ENCODE measurements around the gene STAB2. TPM values are rescaled to one million over a fixed set of nuclear protein-coding genes. Genes with fewer than 3 reads are reported as not detected.

The STAB2 gene
- total RNA-seq, 1 experiment from 2014 or later = not detected

DNA sequence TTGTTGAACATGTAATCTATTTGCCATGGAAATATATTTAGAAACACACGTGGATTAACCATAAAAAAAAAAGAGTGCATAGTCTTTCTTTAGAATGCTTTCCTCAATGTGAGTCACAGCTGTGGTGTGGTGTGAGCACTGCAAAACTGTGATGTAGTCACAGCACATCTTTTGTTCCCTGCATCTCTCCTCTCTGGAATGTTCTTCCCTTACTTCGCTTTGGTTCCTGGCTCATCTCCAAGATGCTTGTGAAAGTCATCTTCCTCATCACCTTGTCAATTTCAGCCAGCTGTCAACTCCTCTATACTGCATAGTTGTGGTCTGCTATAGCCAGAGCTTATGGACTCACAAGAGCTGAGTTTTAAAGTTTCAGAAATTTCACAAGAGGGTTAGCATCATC, 60.2 kb downstream of the STAB2 start:
- Histone ChIP-seq H3K27me3 (ENCODE audit: insufficient read depth, low read length) (no peaks in the 10 kb centered on the region; the same call in 1 of the 2 replicates), H3K36me3 (ENCODE audit: control insufficient read depth in 1 of 2, insufficient read depth in 2 of 2, low read length in 2 of 2) (no peaks in the 10 kb centered on the region), H3K4me2 (ENCODE audit: low read length) (no peak overlapping the region), H3K27ac (ENCODE audit: low read depth, low read length) (no peak overlapping the region), H3K9me2 (ENCODE audit: insufficient read depth) (no peaks in the 10 kb centered on the region), H3K4me1 (ENCODE audit: control insufficient read depth in 1 of 2, insufficient read depth in 2 of 2, low read length in 2 of 2) (no peaks in the 10 kb centered on the region), H3K4me3 (replicated peaks in 1 of 2; ENCODE audit: low read depth in 1 of 2, low read length in 2 of 2) (no peak overlapping the region), H4K20me1 (ENCODE audit: insufficient read depth) (no peaks in the 10 kb centered on the region), H2AFZ (ENCODE audit: low read depth, low read length, poor library complexity, severe bottlenecking) (no peak overlapping the region), H3K9ac (ENCODE audit: low read length) (no peak overlapping the region), H3K9me3 (ENCODE audit: control insufficient read depth in 1 of 2, insufficient read depth in 1 of 2, low read depth in 1 of 2, low read length in 2 of 2) (no peaks in the 10 kb centered on the region), H3K79me2 (ENCODE audit: insufficient read depth, low read length) (no peaks in the 10 kb centered on the region)
- ChIA-PET POLR2A (no interaction called here), CTCF (no interaction called here), RAD21 (ENCODE audit: low non-redundant PET in 1 of 2, low total read pairs in 2 of 2, uncharacterized antibody in 2 of 2, unreplicated experiment in 2 of 2) (no interaction called here)
- BruUV-seq (replicated peaks) = no TSS peak
- intact Hi-C loops (cut with micrococcal nuclease) = no loop called here
- DNase-seq (ENCODE audit: low read depth, low spot score) (no peak), ATAC-seq (no peak)
- TF ChIP-seq, protein P1, sequence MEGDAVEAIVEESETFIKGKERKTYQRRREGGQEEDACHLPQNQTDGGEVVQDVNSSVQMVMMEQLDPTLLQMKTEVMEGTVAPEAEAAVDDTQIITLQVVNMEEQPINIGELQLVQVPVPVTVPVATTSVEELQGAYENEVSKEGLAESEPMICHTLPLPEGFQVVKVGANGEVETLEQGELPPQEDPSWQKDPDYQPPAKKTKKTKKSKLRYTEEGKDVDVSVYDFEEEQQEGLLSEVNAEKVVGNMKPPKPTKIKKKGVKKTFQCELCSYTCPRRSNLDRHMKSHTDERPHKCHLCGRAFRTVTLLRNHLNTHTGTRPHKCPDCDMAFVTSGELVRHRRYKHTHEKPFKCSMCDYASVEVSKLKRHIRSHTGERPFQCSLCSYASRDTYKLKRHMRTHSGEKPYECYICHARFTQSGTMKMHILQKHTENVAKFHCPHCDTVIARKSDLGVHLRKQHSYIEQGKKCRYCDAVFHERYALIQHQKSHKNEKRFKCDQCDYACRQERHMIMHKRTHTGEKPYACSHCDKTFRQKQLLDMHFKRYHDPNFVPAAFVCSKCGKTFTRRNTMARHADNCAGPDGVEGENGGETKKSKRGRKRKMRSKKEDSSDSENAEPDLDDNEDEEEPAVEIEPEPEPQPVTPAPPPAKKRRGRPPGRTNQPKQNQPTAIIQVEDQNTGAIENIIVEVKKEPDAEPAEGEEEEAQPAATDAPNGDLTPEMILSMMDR (IDR thresholded peaks at IDR 0.05 in 2 of 3, conservative IDR thresholded peaks at IDR 0.05 in 1 of 3; ENCODE audit: borderline replicate concordance in 1 of 3, insufficient read depth in 1 of 3, low read depth in 2 of 3, low read length in 2 of 3) = no peak
- TF ChIP-seq ZNF274 (IDR thresholded peaks at IDR 0.05; ENCODE audit: low read depth, low read length) (no peak), FOSL1 (IDR thresholded peaks at IDR 0.05; ENCODE audit: low read depth) (no peak), CEBPB (IDR thresholded peaks at IDR 0.05; ENCODE audit: low read depth) (no peak), CBX3 (IDR thresholded peaks at IDR 0.05; ENCODE audit: low read depth) (no peak)
- TF ChIP-seq, protein P2, sequence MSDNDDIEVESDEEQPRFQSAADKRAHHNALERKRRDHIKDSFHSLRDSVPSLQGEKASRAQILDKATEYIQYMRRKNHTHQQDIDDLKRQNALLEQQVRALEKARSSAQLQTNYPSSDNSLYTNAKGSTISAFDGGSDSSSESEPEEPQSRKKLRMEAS (IDR thresholded peaks at IDR 0.05) = no peak
- TF ChIP-seq, protein P3, sequence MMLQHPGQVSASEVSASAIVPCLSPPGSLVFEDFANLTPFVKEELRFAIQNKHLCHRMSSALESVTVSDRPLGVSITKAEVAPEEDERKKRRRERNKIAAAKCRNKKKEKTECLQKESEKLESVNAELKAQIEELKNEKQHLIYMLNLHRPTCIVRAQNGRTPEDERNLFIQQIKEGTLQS (IDR thresholded peaks at IDR 0.05) = no peak

DNA sequence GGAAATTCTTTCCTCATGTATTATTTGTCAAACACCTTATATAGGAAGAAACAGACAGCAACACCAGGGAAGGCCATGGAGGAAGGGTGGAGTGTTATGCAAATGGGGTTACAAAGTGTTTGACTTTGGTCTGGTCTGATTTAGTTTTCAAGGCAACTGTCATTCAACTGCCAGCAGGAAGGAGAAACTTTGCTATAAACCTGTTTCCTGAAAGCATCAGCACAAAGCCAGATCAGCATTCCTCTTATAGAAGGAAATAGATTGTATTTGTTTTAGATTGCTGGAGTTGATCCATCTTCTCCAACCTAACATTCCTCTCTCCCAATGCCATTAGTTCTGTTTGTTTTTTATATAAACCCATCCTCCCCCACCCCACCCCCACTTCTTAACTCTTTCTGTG, 65.7 kb downstream of the STAB2 start:
- Histone ChIP-seq H3K9me3 (ENCODE audit: control insufficient read depth in 1 of 2, insufficient read depth in 1 of 2, low read depth in 1 of 2, low read length in 2 of 2) (no peaks in the 10 kb centered on the region), H3K36me3 (ENCODE audit: control insufficient read depth in 1 of 2, insufficient read depth in 2 of 2, low read length in 2 of 2) (no peaks in the 10 kb centered on the region), H3K27me3 (ENCODE audit: insufficient read depth, low read length) (peaks cover 6% of the 10 kb centered on the region), H3K4me1 (ENCODE audit: control insufficient read depth in 1 of 2, insufficient read depth in 2 of 2, low read length in 2 of 2) (no peaks in the 10 kb centered on the region), H3K4me2 (ENCODE audit: low read length) (no peak overlapping the region), H3K27ac (ENCODE audit: low read depth, low read length) (no peak overlapping the region), H4K20me1 (ENCODE audit: insufficient read depth) (no peaks in the 10 kb centered on the region), H3K4me3 (replicated peaks in 1 of 2; ENCODE audit: low read depth in 1 of 2, low read length in 2 of 2) (no peak overlapping the region), H3K9ac (ENCODE audit: low read length) (no peak overlapping the region), H3K79me2 (ENCODE audit: insufficient read depth, low read length) (no peaks in the 10 kb centered on the region), H3K9me2 (ENCODE audit: insufficient read depth) (no peaks in the 10 kb centered on the region), H2AFZ (ENCODE audit: low read depth, low read length, poor library complexity, severe bottlenecking) (no peak overlapping the region)
- intact Hi-C loops (cut with micrococcal nuclease) = no loop called here
- BruUV-seq (replicated peaks) = no TSS peak
- POLR2A ChIA-PET = no interaction called here
- RAD21 ChIA-PET (ENCODE audit: low non-redundant PET in 1 of 2, low total read pairs in 2 of 2, uncharacterized antibody in 2 of 2, unreplicated experiment in 2 of 2) = no interaction called here
- CTCF ChIA-PET = no interaction called here
- no peak for ATAC-seq
- no peak for DNase-seq (ENCODE audit: low read depth, low spot score)
- TF ChIP-seq SRF (IDR thresholded peaks at IDR 0.05; ENCODE audit: low read depth) (no peak), POLR2AphosphoS5 (IDR thresholded peaks at IDR 0.05; ENCODE audit: low read depth, low read length) (no peak), SP1 (IDR thresholded peaks at IDR 0.05; ENCODE audit: low read depth) (no peak), ZFX (IDR thresholded peaks at IDR 0.05) (no peak)
- TF ChIP-seq, protein P1 (IDR thresholded peaks at IDR 0.05 in 2 of 3, conservative IDR thresholded peaks at IDR 0.05 in 1 of 3; ENCODE audit: borderline replicate concordance in 1 of 3, insufficient read depth in 1 of 3, low read depth in 2 of 3, low read length in 2 of 3) = no peak
- TF ChIP-seq, protein P4, sequence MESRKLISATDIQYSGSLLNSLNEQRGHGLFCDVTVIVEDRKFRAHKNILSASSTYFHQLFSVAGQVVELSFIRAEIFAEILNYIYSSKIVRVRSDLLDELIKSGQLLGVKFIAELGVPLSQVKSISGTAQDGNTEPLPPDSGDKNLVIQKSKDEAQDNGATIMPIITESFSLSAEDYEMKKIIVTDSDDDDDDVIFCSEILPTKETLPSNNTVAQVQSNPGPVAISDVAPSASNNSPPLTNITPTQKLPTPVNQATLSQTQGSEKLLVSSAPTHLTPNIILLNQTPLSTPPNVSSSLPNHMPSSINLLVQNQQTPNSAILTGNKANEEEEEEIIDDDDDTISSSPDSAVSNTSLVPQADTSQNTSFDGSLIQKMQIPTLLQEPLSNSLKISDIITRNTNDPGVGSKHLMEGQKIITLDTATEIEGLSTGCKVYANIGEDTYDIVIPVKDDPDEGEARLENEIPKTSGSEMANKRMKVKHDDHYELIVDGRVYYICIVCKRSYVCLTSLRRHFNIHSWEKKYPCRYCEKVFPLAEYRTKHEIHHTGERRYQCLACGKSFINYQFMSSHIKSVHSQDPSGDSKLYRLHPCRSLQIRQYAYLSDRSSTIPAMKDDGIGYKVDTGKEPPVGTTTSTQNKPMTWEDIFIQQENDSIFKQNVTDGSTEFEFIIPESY (IDR thresholded peaks at IDR 0.05; ENCODE audit: extremely low read depth, insufficient replicate concordance, low read length) = no peak
